Nucleus accumbens (tissue), 56 donors: Measurements from ENCODE around the gene CNNM2.
"Not testable (repeated sequence)": the region's sequence is repeated elsewhere in the genome, so short reads cannot be mapped to it uniquely, and the experiment has no call there.

ENCODE experiments used
- DNase-seq, 56 donors: peaks; one replicate each; lab custom pipeline; 2025; lab: John Stamatoyannopoulos, UW

Gene CNNM2

GRCh38 chr10:103066141-103067098 is 148.3 kb downstream of the CNNM2 start:
- no peak for DNase-seq

- not testable (repeated sequence) for DNase-seq
These were observed 149.0 kb downstream of the CNNM2 start for GRCh38 chr10:103067099-103067477.

- DNase-seq: no peak
These were observed 149.4 kb downstream of the CNNM2 start for GRCh38 chr10:103067484-103067883.

DNA sequence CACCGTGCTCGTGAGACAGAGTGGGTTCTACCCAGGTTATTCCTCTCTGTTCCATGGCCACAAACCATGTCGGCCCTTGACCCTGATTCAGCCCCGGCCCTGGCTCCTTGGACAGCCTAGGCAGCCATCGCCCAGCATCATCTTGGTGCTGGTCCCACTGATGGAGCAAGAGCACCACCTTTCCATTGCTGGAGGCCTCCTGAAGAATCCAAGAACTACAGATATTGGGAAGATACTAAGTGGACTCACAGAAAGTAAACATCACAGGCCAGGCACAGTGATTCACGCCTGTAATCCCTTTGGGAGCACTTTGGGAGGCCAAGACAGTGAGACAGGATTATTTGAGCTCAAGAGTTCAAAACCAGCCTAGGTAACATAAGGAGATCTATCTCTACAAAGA is 149.9 kb downstream of the CNNM2 start:
- DNase-seq: no peak

- DNase-seq: peak in 32 of 56 donors; percentile 6 to 78 (median 30)
These were observed 151.6 kb downstream of the CNNM2 start for GRCh38 chr10:103069453-103070331.

GRCh38 chr10:103072276-103072675 is 154.2 kb downstream of the CNNM2 start:
- DNase-seq: no peak

DNA sequence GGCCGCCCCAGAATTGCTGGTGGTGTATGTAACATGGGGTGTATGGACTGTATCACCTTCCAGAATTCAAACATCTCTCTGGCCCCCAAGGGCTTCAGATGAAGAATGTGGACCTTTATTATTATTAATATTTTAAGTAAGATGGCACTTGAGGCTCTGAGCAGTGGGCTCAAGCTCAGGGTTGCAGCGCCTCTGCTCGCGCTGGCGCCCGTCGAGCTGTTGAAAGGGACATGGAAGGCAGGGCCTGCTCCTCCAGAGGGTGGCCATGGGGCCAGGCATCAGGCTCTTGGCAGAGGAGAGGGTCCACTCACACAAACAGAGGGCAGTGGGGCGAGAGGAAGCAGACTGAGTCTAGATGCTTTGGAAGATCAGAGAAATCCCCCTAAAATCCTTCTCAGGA is 154.8 kb downstream of the CNNM2 start:
- DNase-seq: no peak

- no peak for DNase-seq
These were observed 158.9 kb downstream of the CNNM2 start for GRCh38 chr10:103077020-103077419.

GRCh38 chr10:103077491-103078308 is 159.6 kb downstream of the CNNM2 start:
- no peak for DNase-seq

- DNase-seq: no peak
These were observed 160.2 kb downstream of the CNNM2 start for GRCh38 chr10:103078309-103078615.

- DNase-seq: no peak
These were observed 160.6 kb downstream of the CNNM2 start for GRCh38 chr10:103078676-103079075.

GRCh38 chr10:103079100-103079499 is 161.0 kb downstream of the CNNM2 start:
- no peak for DNase-seq

GRCh38 chr10:103079946-103080345 is 161.9 kb downstream of the CNNM2 start:
- DNase-seq: no peak

DNA sequence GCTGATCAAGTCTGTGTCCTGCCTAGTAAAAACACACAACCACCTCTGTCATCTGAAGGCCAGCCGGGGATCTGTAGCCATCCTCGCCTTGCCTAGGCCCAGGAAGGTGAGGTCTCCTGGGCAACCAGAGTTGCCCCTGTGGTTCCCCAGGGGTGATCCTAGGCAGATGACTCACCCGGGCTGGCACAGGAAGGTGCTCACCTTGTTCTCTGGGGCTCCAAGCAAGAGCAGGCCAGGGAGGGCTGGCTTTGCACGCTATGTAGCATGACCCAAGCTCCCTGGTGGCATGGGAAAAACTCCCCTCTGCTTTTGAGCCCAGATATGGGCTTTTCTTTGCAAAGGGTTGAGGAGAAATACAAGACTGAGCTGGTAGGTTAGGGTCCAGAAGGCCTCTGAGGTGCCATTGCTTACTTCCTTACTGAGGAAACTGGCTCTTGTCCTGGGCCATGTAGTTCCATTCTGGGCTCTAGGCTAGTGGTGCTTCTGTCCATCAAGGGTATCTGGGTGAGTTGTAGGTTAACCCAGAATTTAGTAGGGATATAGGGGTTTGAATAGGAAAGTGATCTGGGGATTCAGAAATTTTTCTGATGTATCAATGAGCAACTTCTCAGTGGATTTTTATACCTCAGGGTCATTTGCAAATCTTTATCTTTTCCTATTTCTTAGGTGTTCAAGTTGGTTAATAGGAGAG is 162.9 kb downstream of the CNNM2 start:
- DNase-seq: no peak

DNA sequence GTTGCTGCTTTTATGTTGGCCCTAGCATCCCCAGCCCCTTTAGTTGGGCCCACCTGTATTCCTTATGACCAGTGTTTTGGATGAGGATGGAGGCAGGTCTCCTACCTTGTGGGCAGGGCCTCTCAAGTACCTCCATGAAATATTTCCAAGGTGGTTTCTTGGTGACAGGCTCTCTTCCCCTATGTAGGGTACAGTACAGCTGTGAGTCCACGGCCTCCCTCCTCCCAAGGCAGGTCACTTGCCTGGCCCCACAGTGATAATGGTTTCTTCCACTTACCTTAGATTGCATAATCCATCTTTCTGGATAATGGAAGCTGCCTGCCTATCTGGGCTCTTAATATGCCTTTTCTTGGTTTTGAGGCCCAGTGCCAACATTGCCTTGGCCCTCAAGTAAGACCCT is 164.6 kb downstream of the CNNM2 start:
- DNase-seq: no peak

DNA sequence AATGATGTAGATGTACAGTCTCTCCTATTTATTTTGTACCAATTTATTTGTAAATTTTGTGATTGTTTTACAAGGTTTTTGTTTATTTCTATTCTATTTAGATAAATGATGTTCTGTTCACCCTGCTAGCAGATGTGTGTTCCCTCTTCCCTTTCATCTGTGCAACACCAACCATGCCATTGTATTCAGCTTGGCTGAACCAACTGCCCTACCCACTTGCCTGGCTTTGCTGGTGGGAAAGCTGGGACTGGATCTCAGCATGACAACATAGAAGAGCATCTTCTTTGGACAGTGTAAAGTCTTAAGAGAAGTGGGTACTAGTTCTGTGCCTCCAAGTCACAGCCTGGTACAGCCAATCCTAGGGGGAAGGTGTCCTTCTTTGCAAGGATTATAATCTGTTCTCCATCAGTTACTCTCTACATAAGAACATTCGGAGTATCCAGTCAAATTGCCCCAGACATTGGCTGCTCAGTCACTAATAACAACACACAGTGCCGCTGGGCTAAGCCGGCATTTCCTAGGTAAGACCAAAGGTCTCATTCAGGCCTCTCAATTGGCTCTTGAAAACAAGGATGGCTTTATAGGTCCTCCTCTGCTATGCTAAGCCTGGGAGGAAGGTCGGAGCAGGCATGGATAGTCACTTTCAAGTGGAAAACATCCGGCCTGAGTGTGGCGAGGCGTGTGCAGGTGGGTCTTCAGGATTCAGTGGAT is 165.3 kb downstream of the CNNM2 start:
- DNase-seq: peak in 16 of 56 donors; percentile 10 to 50 (median 22)

GRCh38 chr10:103083977-103084320 is 165.9 kb downstream of the CNNM2 start:
- no peak for DNase-seq

DNA sequence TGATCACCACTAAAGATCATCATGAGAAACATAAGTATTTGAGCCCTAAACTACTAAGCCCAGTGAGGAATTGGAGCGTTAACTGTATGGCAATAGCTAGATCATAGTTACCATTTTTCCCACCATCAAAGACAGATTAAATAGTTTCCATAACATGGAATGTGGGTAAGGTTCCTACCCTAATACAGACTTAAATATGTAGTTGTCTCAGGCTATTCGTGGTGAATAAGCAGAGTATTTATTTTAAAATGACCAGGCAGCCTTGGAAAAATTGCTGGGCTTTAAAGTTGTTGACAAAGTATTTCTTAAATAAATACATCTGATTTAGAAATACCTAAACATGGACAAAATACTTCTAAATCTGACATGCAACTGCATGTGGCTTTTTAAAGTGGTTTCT is 168.2 kb downstream of the CNNM2 start:
- DNase-seq: no peak

DNA sequence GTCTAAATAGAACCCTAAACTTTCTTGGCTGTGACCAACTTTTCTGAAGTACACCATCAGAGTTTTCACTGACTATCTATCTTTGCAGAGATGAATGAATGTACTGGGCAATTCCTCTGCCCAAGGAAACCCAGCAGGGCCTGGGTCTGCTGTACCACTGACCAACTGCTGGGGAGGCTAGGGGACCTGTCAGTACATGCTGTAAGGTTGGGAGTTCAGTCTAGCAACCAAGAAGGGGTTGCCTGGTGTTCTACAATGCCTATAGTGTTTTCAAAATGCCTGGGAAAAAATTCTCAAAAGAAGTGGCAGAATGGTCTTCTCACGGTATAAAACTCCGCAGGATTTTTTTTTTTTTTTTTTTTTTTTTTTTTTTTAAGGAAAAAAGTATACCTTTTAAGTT is 168.7 kb downstream of the CNNM2 start:
- no peak for DNase-seq

- no peak for DNase-seq
These were observed 171.4 kb downstream of the CNNM2 start for GRCh38 chr10:103089493-103089892.
